SK-N-SH (cell line): ENCODE results near the gene PRKN. TPM values are rescaled to one million over a fixed set of nuclear protein-coding genes. Genes with fewer than 3 reads are reported as not detected.

ENCODE experiments used
- CTCF ChIA-PET: fragments of 300-600, 350-600 bp; formaldehyde crosslinking; extraction: SDS; loops from one replicate; lab custom pipeline; 2021; lab: Yijun Ruan, JAX
- POLR2A ChIA-PET: fragments of 350-600 bp; sonication (Branson Sonifier 250); formaldehyde crosslinking; extraction: SDS; loops from one replicate; lab custom pipeline; 2020; ENCODE audit warnings: antibody characterized with exemption, inconsistent platforms; lab: Yijun Ruan, JAX
- DNase-seq: peaks from one replicate; pipeline ENCODE4 v3.0.0; 2012
- H2AFZ ChIP-seq: fragments of 200-600 bp; sonication (generic); 2 replicates; pipeline ENCODE4 v1.8.1; 2016; ENCODE audit warnings: antibody characterized with exemption, mild to moderate bottlenecking, low read depth
- H3F3A ChIP-seq: fragments of 200-600 bp; sonication (generic); replicated peaks from 2 replicates; pipeline ENCODE3; 2016; ENCODE audit warnings: antibody characterized with exemption, mild to moderate bottlenecking; ENCODE audit not compliant: insufficient read depth
- H3K27ac ChIP-seq, 2 experiments: fragments of 200-500 bp in 1 of 2; fragments of 200-600 bp in 1 of 2; sonication (Bioruptor generic) in 1 of 2; sonication (generic), shearing (Covaris generic) in 1 of 2; 2 replicates each; pipeline versions ENCODE4 v1.5.1 to v1.6.1; 2014 to 2016; ENCODE audit warnings: low read depth in 2 of 2, inconsistent platforms in 1 of 2, low read length in 1 of 2, mild to moderate bottlenecking in 1 of 2, mixed read lengths in 1 of 2
- H3K27me3 ChIP-seq: fragments of 200-600 bp; sonication (generic), shearing (Covaris generic); 2 replicates; pipeline ENCODE4 v1.6.1; 2016; ENCODE audit warnings: mixed run types; ENCODE audit not compliant: insufficient read depth
- H3K36me3 ChIP-seq, 2 experiments: fragments of 200-500 bp in 1 of 2; fragments of 200-600 bp in 1 of 2; sonication (Bioruptor generic) in 1 of 2; sonication (generic) in 1 of 2; replicated peaks in 1 of 2; 2 replicates each; pipeline versions ENCODE3 to v1.5.1; 2014 to 2016; ENCODE audit warnings: low read length in 1 of 2, mild to moderate bottlenecking in 1 of 2; ENCODE audit not compliant: insufficient read depth in 2 of 2, control insufficient read depth in 1 of 2
- H3K4me1 ChIP-seq, 2 experiments: fragments of 200-500 bp in 1 of 2; fragments of 200-600 bp in 1 of 2; sonication (Bioruptor generic) in 1 of 2; sonication (generic), shearing (Covaris generic) in 1 of 2; 2 replicates each; pipeline versions ENCODE4 v1.5.1 to v1.6.1; 2014 to 2016; ENCODE audit warnings: low read depth in 1 of 2, low read length in 1 of 2, mixed run types in 1 of 2; ENCODE audit not compliant: insufficient read depth in 2 of 2, control insufficient read depth in 1 of 2
- H3K4me2 ChIP-seq: fragments of 200-600 bp; sonication (generic), shearing (Covaris generic); 2 replicates; pipeline ENCODE4 v1.6.1; 2017; ENCODE audit warnings: mixed run types
- H3K4me3 ChIP-seq, 2 experiments: fragments of 200-500 bp in 1 of 2; fragments of 200-600 bp in 1 of 2; sonication (Bioruptor generic) in 1 of 2; sonication (generic), shearing (Covaris generic) in 1 of 2; 2 replicates each; pipeline versions ENCODE4 v1.5.1 to v1.8.1; 2014 to 2016; ENCODE audit warnings: low read depth in 2 of 2, inconsistent platforms in 1 of 2, low read length in 1 of 2, mild to moderate bottlenecking in 1 of 2, mixed read lengths in 1 of 2, moderate library complexity in 1 of 2
- H3K79me2 ChIP-seq: fragments of 200-600 bp; sonication (generic); 2 replicates; pipeline ENCODE4 v1.8.1; 2017; ENCODE audit warnings: mild to moderate bottlenecking; ENCODE audit not compliant: insufficient read depth
- H3K9ac ChIP-seq: fragments of 200-600 bp; sonication (generic); 2 replicates; pipeline ENCODE4 v1.6.1; 2017; ENCODE audit warnings: mixed run types
- H3K9me2 ChIP-seq: fragments of 200-600 bp; sonication (generic); 2 replicates; pipeline ENCODE4 v1.6.1; 2017; ENCODE audit warnings: mixed run types
- H3K9me3 ChIP-seq: fragments of 200-600 bp; sonication (generic); 2 replicates; pipeline ENCODE4 v1.6.1; 2017; ENCODE audit warnings: mixed run types, mild to moderate bottlenecking, moderate library complexity
- H4K20me1 ChIP-seq: fragments of 200-600 bp; sonication (generic); 2 replicates; pipeline ENCODE4 v1.6.1; 2017; ENCODE audit warnings: mild to moderate bottlenecking, mixed run types; ENCODE audit not compliant: insufficient read depth
- CHD2 ChIP-seq: fragments of 150-350 bp; IDR thresholded peaks from 2 replicates; pipeline ENCODE4 v1.6.1; 2018; ENCODE audit warnings: low read length; ENCODE audit not compliant: partially characterized antibody
- ELF1 ChIP-seq: IDR thresholded peaks from 2 replicates; pipeline ENCODE4 v1.4.0; 2012
- EP300 ChIP-seq, 2 experiments: IDR thresholded peaks; 2 replicates each; pipeline versions ENCODE4 v1.4.0 to v1.6.1; 2012; ENCODE audit warnings: borderline replicate concordance in 1 of 2, low read depth in 1 of 2, low read length in 1 of 2
- FOSL2 ChIP-seq: IDR thresholded peaks from 2 replicates; pipeline ENCODE4 v1.4.0; 2012; ENCODE audit warnings: low read depth, mild to moderate bottlenecking, moderate library complexity, borderline replicate concordance
- FOXM1 ChIP-seq: IDR thresholded peaks from 2 replicates; pipeline ENCODE4 v1.4.0; 2012; ENCODE audit warnings: low read depth, mild to moderate bottlenecking
- GABPA ChIP-seq: IDR thresholded peaks from 2 replicates; pipeline ENCODE4 v1.4.0; 2012; ENCODE audit warnings: low read depth, mild to moderate bottlenecking
- GATA2 ChIP-seq: sonication (generic); formaldehyde crosslinking; IDR thresholded peaks from 2 replicates; pipeline ENCODE4 v1.5.0; 2020; ENCODE audit warnings: mild to moderate bottlenecking, missing genetic modification reagents
- JUND ChIP-seq: IDR thresholded peaks from 2 replicates; pipeline ENCODE4 v1.4.0; 2012
- MEF2A ChIP-seq: IDR thresholded peaks from 2 replicates; pipeline ENCODE4 v1.4.0; 2012; ENCODE audit warnings: low read depth, borderline replicate concordance
- MXI1 ChIP-seq: IDR thresholded peaks from 2 replicates; pipeline ENCODE4 v1.6.1; 2012; ENCODE audit warnings: mild to moderate bottlenecking, low read depth, low read length, improper control_type of control experiment
- NFIC ChIP-seq: IDR thresholded peaks from 2 replicates; pipeline ENCODE4 v1.4.0; 2012; ENCODE audit warnings: borderline replicate concordance
- NRF1 ChIP-seq: IDR thresholded peaks from 2 replicates; pipeline ENCODE4 v1.6.1; 2012; ENCODE audit warnings: low read depth, mild to moderate bottlenecking, low read length
- POLR2AphosphoS5 ChIP-seq: IDR thresholded peaks from 2 replicates; pipeline ENCODE4 v1.6.1; 2012; ENCODE audit warnings: low read depth, low read length
- RFX5 ChIP-seq: IDR thresholded peaks from 2 replicates; pipeline ENCODE4 v1.6.1; 2012; ENCODE audit warnings: mild to moderate bottlenecking, improper control_type of control experiment, low read length
- RXRA ChIP-seq: IDR thresholded peaks from 2 replicates; pipeline ENCODE4 v1.4.0; 2012; ENCODE audit warnings: low read depth, mild to moderate bottlenecking, borderline replicate concordance
- SIN3A ChIP-seq: IDR thresholded peaks from 2 replicates; pipeline ENCODE4 v1.6.1; 2012; ENCODE audit warnings: low read depth, mild to moderate bottlenecking, low read length, moderate library complexity, borderline replicate concordance
- TAF1 ChIP-seq: IDR thresholded peaks from 2 replicates; pipeline ENCODE4 v1.6.1; 2012; ENCODE audit warnings: low read depth, mild to moderate bottlenecking, low read length, moderate library complexity, borderline replicate concordance
- TCF12 ChIP-seq: IDR thresholded peaks from 2 replicates; pipeline ENCODE4 v1.4.0; 2012
- TEAD4 ChIP-seq: IDR thresholded peaks from 2 replicates; pipeline ENCODE4 v1.4.0; 2012; ENCODE audit warnings: mild to moderate bottlenecking, borderline replicate concordance; ENCODE audit not compliant: insufficient read depth
- YY1 ChIP-seq: IDR thresholded peaks from 2 replicates; pipeline ENCODE4 v1.4.0; 2012; ENCODE audit warnings: low read depth, mild to moderate bottlenecking
- WGBS: methylation state at CpG from one replicate; pipeline ENCODE4 v1.1.6; 2017; ENCODE audit warnings: low lambda C conversion rate; 5-methylcytosine and 5-hydroxymethylcytosine counted together
- polyA plus RNA-seq, 3 experiments: library from polyadenylated mRNA; depleted of rRNA; stranded (reverse); fragments of >200 nt; gene quantifications; 2 replicates each; pipeline ENCODE4 v1.2.3, GENCODE V29; 2012
- TF ChIP-seq, protein P1 (sequence below): fragments of 150-350 bp; IDR thresholded peaks from 2 replicates; pipeline ENCODE4 v1.6.1; 2016; ENCODE audit warnings: mild to moderate bottlenecking, low read depth, low read length
- TF ChIP-seq, protein P2 (sequence below): IDR thresholded peaks from 2 replicates; pipeline ENCODE4; 2012
- TF ChIP-seq, protein P3 (sequence below): IDR thresholded peaks from 2 replicates; pipeline ENCODE4 v1.4.0; 2012; ENCODE audit warnings: low read depth
- TF ChIP-seq, protein P4 (sequence below): IDR thresholded peaks from 2 replicates; pipeline ENCODE4 v1.4.0; 2012; ENCODE audit warnings: low read depth, borderline replicate concordance
- TF ChIP-seq, protein P5 (sequence below): IDR thresholded peaks from 2 replicates; pipeline ENCODE4 v1.6.1; 2012; ENCODE audit warnings: mild to moderate bottlenecking, low read depth, low read length, moderate library complexity
- TF ChIP-seq, protein P6 (sequence below): fragments of 150-350 bp; IDR thresholded peaks from 2 replicates; pipeline ENCODE4 v1.6.1; 2017; ENCODE audit warnings: antibody characterized with exemption, low read length, low read depth, borderline replicate concordance

The PRKN gene
- polyA plus RNA-seq, 1 of the 3 experiments (the other 2 are of a cell fraction) = 0.76 TPM

DNA sequence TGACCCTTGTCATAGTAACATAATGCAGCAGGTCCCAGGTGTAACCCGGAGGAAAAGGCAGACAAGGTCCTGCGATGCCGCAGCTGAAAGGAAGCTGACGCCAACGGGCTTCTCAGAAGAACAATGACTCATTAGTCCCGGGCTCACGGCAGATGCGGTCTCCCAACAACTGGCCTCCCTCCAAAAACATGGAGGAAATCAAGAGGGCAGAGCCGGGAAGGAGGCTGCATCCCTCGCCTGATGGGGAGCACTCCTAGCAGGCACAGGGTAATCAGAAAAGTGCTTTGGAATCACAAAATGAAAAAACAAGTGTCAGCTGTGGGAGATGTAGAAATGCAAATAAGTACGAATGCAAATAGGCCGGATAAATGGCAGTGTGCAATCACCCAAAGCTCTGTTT is 1288.5 kb downstream of the PRKN start:
- H3K4me3 ChIP-seq = peak overlapping the region; percentile 14 to 31; a peak in 2 of 4 replicates
- H3K36me3 ChIP-seq = no peaks in the 10 kb centered on the region
- POLR2A ChIA-PET = no interaction called here
- peaks cover 20% of the 10 kb centered on the region for H3F3A ChIP-seq
- DNase-seq = no peak
- H3K4me2 ChIP-seq = peak overlapping the region; percentile 30; the same call in 1 of the 2 replicates
- CTCF ChIA-PET = interaction anchor here (6.8 kb wide), 1 partner anchor 21 kb away, joined by 41 read pairs; no protein-coding TSS in a partner anchor
- no peaks in the 10 kb centered on the region for H3K9me2 ChIP-seq
- H3K4me1 ChIP-seq = peaks cover 8 to 10% of the 10 kb centered on the region in 2 experiments; a peak in 2 of 4 replicates
- peak overlapping the region; percentile 55 to 77 for H3K27ac ChIP-seq
- WGBS = 17% methylated on average over 12 of the region's 12 CpGs
- no peak overlapping the region; the same call in 1 of the 2 replicates for H3K9ac ChIP-seq
- H4K20me1 ChIP-seq = no peaks in the 10 kb centered on the region
- H3K79me2 ChIP-seq = no peaks in the 10 kb centered on the region
- H3K9me3 ChIP-seq = no peaks in the 10 kb centered on the region
- H3K27me3 ChIP-seq = no peaks in the 10 kb centered on the region
- H2AFZ ChIP-seq = peak overlapping the region; percentile 79; the same call in 1 of the 2 replicates
- no peak for TF ChIP-seq GATA2 (CRISPR knock-in tag)
- peak; percentile 36; the same call in 1 of the 2 replicates for TF ChIP-seq TAF1
- TF ChIP-seq, protein P1, sequence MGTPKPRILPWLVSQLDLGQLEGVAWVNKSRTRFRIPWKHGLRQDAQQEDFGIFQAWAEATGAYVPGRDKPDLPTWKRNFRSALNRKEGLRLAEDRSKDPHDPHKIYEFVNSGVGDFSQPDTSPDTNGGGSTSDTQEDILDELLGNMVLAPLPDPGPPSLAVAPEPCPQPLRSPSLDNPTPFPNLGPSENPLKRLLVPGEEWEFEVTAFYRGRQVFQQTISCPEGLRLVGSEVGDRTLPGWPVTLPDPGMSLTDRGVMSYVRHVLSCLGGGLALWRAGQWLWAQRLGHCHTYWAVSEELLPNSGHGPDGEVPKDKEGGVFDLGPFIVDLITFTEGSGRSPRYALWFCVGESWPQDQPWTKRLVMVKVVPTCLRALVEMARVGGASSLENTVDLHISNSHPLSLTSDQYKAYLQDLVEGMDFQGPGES = no peak
- TF ChIP-seq NRF1 = no peak
- TF ChIP-seq MEF2A = no peak
- TF ChIP-seq, protein P2, sequence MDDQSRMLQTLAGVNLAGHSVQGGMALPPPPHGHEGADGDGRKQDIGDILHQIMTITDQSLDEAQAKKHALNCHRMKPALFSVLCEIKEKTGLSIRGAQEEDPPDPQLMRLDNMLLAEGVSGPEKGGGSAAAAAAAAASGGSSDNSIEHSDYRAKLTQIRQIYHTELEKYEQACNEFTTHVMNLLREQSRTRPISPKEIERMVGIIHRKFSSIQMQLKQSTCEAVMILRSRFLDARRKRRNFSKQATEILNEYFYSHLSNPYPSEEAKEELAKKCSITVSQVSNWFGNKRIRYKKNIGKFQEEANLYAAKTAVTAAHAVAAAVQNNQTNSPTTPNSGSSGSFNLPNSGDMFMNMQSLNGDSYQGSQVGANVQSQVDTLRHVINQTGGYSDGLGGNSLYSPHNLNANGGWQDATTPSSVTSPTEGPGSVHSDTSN = peak; percentile 51; the same call in 1 of the 2 replicates
- TF ChIP-seq CHD2 = no peak
- peak; percentile 88 for TF ChIP-seq JUND
- TF ChIP-seq POLR2AphosphoS5 = peak; percentile 51; the same call in 1 of the 2 replicates
- TF ChIP-seq, protein P3, sequence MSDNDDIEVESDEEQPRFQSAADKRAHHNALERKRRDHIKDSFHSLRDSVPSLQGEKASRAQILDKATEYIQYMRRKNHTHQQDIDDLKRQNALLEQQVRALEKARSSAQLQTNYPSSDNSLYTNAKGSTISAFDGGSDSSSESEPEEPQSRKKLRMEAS = peak; percentile 57
- peak in 1 of 2 experiments; percentile 86; a peak in 2 of 4 replicates for TF ChIP-seq EP300 (IDR thresholded peaks at IDR 0.05; ENCODE audit: borderline replicate concordance in 1 of 2, low read depth in 1 of 2, low read length in 1 of 2)
- peak; percentile 90 for TF ChIP-seq TCF12
- peak; percentile 76; the same call in 1 of the 2 replicates for TF ChIP-seq YY1
- TF ChIP-seq RXRA = peak; percentile 31; the same call in 1 of the 2 replicates
- TF ChIP-seq ELF1 = 0 out of 2 replicates have a peak, but pooled peaks have one; percentile 13
- TF ChIP-seq FOSL2 = peak; percentile 90
- TF ChIP-seq, protein P4, sequence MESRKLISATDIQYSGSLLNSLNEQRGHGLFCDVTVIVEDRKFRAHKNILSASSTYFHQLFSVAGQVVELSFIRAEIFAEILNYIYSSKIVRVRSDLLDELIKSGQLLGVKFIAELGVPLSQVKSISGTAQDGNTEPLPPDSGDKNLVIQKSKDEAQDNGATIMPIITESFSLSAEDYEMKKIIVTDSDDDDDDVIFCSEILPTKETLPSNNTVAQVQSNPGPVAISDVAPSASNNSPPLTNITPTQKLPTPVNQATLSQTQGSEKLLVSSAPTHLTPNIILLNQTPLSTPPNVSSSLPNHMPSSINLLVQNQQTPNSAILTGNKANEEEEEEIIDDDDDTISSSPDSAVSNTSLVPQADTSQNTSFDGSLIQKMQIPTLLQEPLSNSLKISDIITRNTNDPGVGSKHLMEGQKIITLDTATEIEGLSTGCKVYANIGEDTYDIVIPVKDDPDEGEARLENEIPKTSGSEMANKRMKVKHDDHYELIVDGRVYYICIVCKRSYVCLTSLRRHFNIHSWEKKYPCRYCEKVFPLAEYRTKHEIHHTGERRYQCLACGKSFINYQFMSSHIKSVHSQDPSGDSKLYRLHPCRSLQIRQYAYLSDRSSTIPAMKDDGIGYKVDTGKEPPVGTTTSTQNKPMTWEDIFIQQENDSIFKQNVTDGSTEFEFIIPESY = 0 out of 2 replicates have a peak, but pooled peaks have one; percentile 18
- TF ChIP-seq MXI1 = no peak
- TF ChIP-seq FOXM1 = no peak
- TF ChIP-seq, protein P5, sequence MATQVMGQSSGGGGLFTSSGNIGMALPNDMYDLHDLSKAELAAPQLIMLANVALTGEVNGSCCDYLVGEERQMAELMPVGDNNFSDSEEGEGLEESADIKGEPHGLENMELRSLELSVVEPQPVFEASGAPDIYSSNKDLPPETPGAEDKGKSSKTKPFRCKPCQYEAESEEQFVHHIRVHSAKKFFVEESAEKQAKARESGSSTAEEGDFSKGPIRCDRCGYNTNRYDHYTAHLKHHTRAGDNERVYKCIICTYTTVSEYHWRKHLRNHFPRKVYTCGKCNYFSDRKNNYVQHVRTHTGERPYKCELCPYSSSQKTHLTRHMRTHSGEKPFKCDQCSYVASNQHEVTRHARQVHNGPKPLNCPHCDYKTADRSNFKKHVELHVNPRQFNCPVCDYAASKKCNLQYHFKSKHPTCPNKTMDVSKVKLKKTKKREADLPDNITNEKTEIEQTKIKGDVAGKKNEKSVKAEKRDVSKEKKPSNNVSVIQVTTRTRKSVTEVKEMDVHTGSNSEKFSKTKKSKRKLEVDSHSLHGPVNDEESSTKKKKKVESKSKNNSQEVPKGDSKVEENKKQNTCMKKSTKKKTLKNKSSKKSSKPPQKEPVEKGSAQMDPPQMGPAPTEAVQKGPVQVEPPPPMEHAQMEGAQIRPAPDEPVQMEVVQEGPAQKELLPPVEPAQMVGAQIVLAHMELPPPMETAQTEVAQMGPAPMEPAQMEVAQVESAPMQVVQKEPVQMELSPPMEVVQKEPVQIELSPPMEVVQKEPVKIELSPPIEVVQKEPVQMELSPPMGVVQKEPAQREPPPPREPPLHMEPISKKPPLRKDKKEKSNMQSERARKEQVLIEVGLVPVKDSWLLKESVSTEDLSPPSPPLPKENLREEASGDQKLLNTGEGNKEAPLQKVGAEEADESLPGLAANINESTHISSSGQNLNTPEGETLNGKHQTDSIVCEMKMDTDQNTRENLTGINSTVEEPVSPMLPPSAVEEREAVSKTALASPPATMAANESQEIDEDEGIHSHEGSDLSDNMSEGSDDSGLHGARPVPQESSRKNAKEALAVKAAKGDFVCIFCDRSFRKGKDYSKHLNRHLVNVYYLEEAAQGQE = no peak
- no peak for TF ChIP-seq RFX5
- no peak for TF ChIP-seq SIN3A
- 0 out of 2 replicates have a peak, but pooled peaks have one; percentile 22 for TF ChIP-seq TEAD4
- TF ChIP-seq, protein P6, sequence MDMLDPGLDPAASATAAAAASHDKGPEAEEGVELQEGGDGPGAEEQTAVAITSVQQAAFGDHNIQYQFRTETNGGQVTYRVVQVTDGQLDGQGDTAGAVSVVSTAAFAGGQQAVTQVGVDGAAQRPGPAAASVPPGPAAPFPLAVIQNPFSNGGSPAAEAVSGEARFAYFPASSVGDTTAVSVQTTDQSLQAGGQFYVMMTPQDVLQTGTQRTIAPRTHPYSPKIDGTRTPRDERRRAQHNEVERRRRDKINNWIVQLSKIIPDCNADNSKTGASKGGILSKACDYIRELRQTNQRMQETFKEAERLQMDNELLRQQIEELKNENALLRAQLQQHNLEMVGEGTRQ = no peak
- TF ChIP-seq GABPA = no peak
- TF ChIP-seq NFIC = peak; percentile 94
